Measurements from ENCODE around the gene ASIC2.

DNA sequence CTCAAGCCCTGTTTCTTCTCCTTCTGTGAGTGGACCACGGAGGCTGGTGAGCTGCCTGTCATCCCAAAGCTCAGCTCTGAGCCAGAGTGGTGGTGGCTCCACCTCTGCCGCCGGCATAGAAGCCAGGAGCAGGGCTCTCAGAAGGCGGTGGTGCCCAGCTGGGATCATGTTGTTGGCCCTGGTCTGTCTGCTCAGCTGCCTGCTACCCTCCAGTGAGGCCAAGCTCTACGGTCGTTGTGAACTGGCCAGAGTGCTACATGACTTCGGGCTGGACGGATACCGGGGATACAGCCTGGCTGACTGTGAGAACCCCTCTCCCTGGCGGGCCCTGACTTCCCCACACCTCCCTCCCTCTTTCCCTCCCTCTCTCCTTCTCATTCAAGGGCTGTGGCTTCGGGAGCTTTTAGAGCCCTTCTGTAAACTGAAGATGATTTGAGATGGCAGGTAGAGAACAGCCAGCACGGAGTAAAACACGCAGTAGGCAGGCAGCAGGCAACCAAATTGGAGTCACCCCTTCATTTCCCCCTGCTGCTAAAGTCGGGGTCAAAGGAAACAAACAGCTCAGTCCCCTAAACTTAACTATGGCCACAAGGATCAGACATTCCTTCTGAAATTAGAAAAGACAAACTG lies 297.6 kb downstream of the ASIC2 start:
- TF ChIP-seq CTCF (IDR thresholded peaks at IDR 0.05) (no peak), POLR2A (IDR thresholded peaks at IDR 0.05) (no peak), POLR2AphosphoS5 (IDR thresholded peaks at IDR 0.05; ENCODE audit: insufficient read depth in 1 of 2, low read depth in 1 of 2) (no peak)

Data from vagina (tissue), 2 donors.